BLaER1 (cell line): ENCODE data around the gene ELMO1.

Experiments
- H3K27ac ChIP-seq: shearing (Covaris generic); formaldehyde crosslinking; 2 replicates; pipeline ENCODE4 v1.8.1; 2022
- H3K27me3 ChIP-seq: shearing (Covaris generic); formaldehyde crosslinking; 2 replicates; pipeline ENCODE4 v1.8.1; 2022
- H3K36me3 ChIP-seq: shearing (Covaris generic); formaldehyde crosslinking; 2 replicates; pipeline ENCODE4 v1.8.1; 2022
- H3K4me1 ChIP-seq: shearing (Covaris generic); formaldehyde crosslinking; 2 replicates; pipeline ENCODE4 v1.8.1; 2022
- H3K4me2 ChIP-seq: shearing (Covaris generic); formaldehyde crosslinking; 2 replicates; pipeline ENCODE4 v1.8.1; 2022
- H3K4me3 ChIP-seq: shearing (Covaris generic); formaldehyde crosslinking; 2 replicates; pipeline ENCODE4 v1.8.1; 2022
- H3K9ac ChIP-seq: shearing (Covaris generic); formaldehyde crosslinking; 2 replicates; pipeline ENCODE4 v1.8.1; 2022
- H3K9me3 ChIP-seq: shearing (Covaris generic); formaldehyde crosslinking; 2 replicates; pipeline ENCODE4 v1.8.1; 2022
- H4K20me1 ChIP-seq: shearing (Covaris generic); formaldehyde crosslinking; 2 replicates; pipeline ENCODE4 v1.8.1; 2022
- Cebpa-rat ChIP-seq: shearing (Covaris generic); IDR thresholded peaks from 2 replicates; pipeline ENCODE4 v1.8.1; 2022

ELMO1 gene

DNA sequence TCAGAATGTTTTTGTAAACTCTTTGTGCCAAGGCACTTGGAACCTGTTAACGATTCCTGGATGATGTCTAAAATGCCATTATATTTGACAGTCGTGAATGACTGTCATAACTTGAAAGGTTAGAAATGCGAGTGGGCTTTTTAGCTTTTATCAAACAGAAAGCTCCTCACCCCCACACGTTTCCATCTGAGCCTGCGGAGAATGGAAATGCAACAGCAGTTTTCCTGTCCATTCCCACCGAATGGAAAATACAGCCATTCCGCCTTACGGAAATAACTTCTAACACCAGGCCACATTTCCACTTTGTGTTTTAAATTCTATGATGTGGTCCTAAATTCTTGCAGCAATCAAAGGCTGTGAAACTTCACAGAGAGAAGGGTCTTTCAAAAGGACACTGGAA is 83.8 kb downstream of the ELMO1 start:
- H3K27me3 ChIP-seq = no peaks in the 10 kb centered on the region
- no peaks in the 10 kb centered on the region for H3K9me3 ChIP-seq
- H3K27ac ChIP-seq = no peak overlapping the region
- H3K36me3 ChIP-seq = no peaks in the 10 kb centered on the region
- H3K9ac ChIP-seq = no peak overlapping the region
- no peaks in the 10 kb centered on the region for H3K4me1 ChIP-seq
- H3K4me2 ChIP-seq = no peak overlapping the region
- no peak overlapping the region for H3K4me3 ChIP-seq
- no peaks in the 10 kb centered on the region; the same call in 1 of the 2 replicates for H4K20me1 ChIP-seq
- TF ChIP-seq Cebpa-rat = no peak

DNA sequence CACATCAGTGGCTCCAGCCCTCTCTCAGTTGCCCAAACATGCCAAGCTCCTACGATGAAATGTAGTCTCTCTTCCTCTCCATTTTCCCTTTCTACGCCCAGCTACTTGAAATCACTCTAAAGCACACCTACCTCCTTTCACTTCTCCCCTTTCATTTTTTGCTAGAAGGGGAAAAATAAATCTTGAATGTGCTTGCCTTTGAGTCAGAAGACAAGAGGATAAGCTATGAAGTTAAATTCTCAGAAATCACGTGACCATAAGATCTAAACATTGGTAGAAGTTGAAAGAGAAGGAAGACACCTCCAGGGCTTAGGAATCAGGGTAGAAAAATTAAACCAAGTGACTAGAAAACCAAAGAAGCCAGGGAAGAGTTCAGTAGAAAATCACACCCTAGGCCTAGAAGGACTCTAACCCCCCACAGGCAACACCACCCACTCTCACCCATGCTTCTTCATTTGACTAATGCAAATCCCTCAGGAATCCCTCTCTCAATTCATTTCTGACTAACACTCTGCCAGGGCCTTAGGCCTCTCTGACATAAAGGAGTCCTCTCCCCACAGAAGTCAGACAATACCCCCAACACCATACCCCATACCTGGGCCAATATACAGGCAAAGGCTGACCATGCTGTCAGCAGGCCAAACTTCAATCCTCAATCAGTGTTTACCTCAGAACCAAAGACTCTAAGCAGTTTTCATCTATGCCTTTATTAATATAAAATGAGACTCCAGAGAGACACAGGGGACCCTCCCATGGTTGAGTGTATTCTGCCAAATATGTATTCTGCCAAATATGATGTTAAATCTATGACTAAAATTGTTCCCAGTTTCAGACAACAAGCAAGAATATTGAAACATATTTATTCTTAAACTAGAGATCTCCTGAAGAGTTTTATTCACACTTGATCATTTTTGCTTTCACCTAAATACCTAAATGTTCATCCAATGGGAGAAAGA is 84.8 kb downstream of the ELMO1 start:
- TF ChIP-seq Cebpa-rat = no peak
- H3K27ac ChIP-seq = no peak overlapping the region
- no peaks in the 10 kb centered on the region for H3K4me1 ChIP-seq
- H3K4me2 ChIP-seq = no peak overlapping the region
- H4K20me1 ChIP-seq = no peaks in the 10 kb centered on the region
- H3K9ac ChIP-seq = no peak overlapping the region
- no peaks in the 10 kb centered on the region for H3K9me3 ChIP-seq
- no peaks in the 10 kb centered on the region for H3K27me3 ChIP-seq
- H3K4me3 ChIP-seq = no peak overlapping the region
- no peaks in the 10 kb centered on the region for H3K36me3 ChIP-seq

DNA sequence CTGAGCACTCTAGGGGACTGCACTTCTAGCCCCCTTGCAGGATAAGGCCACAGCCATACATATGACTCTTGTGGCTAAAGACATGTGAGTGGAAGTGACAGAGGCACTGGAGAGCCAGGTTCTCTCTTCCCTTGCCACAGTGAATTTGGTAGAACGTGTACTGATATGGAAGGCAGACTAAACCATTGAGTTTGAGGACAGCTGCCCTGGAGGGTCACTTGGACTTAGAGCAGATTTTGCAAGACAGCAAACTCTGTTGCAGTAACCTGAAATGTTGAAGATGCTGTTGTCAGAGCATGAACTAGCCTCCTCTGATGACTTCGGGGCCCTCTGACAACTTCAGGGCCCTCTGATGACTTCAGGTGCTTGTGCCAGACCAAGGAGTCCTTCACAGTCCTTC is 85.9 kb downstream of the ELMO1 start:
- Histone ChIP-seq H4K20me1 (no peaks in the 10 kb centered on the region), H3K4me2 (no peak overlapping the region), H3K9ac (no peak overlapping the region), H3K4me3 (no peak overlapping the region), H3K4me1 (no peaks in the 10 kb centered on the region), H3K27me3 (no peaks in the 10 kb centered on the region), H3K36me3 (no peaks in the 10 kb centered on the region), H3K9me3 (no peaks in the 10 kb centered on the region), H3K27ac (no peak overlapping the region)
- TF ChIP-seq Cebpa-rat = no peak

DNA sequence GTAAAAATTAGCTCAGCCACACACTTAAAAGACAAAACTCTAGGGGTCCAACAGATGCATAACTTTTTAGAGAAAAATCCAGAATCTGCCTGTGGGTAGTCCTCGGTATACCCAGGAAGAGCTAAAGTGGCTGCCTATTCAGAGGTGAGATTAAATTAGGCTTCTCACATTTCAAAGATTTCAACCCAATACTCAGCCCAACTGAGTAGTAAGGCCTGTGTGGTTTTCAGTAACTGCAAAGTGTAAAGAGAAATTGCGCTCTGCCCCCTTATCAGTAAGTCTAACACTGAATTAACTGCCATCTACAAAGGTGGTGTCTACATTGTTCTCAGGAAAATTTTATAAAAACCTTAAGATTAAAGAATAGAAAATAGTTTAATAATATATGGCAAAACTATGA is 88.2 kb downstream of the ELMO1 start:
- H3K36me3 ChIP-seq = no peaks in the 10 kb centered on the region
- H3K27me3 ChIP-seq = no peaks in the 10 kb centered on the region
- no peak overlapping the region for H3K4me2 ChIP-seq
- H4K20me1 ChIP-seq = no peaks in the 10 kb centered on the region
- no peak overlapping the region for H3K4me3 ChIP-seq
- H3K9me3 ChIP-seq = no peaks in the 10 kb centered on the region
- TF ChIP-seq Cebpa-rat = no peak
- no peak overlapping the region for H3K9ac ChIP-seq
- H3K27ac ChIP-seq = no peak overlapping the region
- peaks cover 4% of the 10 kb centered on the region for H3K4me1 ChIP-seq

DNA sequence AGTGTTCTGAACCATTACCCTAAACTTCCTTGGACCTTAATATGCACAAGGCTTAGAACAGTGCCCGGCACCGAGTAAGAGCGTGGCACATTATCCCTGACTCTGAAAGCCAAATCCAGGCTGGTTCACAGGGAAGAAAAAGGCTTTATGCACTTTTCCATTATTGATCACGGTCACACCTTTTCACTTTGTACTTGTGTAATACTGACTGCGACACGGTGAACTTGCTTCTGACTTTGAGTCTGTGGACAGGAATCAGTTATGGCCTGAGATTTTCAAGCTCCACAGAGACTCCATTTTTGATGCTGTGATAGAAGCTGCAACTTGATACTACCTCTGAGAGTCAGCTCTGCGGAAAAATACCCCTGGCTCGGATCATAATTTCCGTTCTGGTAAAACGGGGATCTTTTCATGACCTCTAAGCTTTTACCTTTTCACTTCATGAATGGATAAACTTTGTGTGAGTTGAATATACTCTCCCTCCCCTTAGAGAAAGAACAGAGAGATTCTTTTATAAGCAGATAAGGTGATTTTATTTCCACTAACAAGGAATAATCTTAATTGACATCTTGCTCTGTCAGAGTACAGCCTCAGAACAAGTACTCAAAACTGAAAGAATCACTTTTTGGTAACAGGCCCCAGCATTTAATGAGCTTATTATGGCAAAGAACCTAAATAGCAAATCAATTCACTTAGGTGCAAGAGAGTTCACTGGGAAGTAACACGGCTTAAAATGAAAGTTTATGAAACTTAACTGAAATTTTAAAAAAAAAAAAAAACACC is 88.8 kb downstream of the ELMO1 start:
- Histone ChIP-seq H3K27ac (no peak overlapping the region), H3K27me3 (no peaks in the 10 kb centered on the region), H3K9ac (no peak overlapping the region), H3K4me1 (peaks cover 10% of the 10 kb centered on the region), H3K36me3 (no peaks in the 10 kb centered on the region), H3K4me3 (no peak overlapping the region), H3K4me2 (no peak overlapping the region), H3K9me3 (no peaks in the 10 kb centered on the region), H4K20me1 (no peaks in the 10 kb centered on the region)
- no peak for TF ChIP-seq Cebpa-rat

DNA sequence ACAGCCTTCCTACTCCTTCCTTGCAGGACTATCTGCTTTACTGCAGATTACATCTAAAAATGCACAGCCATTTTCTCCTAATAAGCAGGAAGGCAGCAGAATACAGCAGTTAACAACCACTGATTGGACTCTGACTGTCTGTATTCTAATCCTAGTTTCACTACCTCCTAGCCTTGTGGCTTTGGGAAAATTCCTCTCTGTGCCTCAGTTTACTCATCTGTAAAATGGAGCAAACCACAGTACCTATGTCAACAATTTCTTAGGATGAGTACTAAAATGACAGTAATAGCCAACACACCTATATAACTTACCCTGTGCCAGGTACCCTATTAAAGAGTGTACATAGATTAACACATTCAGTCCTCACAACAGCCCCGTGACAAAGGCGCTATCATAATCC is 89.5 kb downstream of the ELMO1 start:
- Histone ChIP-seq H3K4me3 (no peak overlapping the region), H3K27me3 (no peaks in the 10 kb centered on the region), H3K4me2 (no peak overlapping the region), H3K36me3 (no peaks in the 10 kb centered on the region), H4K20me1 (no peaks in the 10 kb centered on the region), H3K27ac (no peak overlapping the region), H3K9ac (no peak overlapping the region), H3K9me3 (no peaks in the 10 kb centered on the region), H3K4me1 (peaks cover 17% of the 10 kb centered on the region)
- TF ChIP-seq Cebpa-rat = no peak

DNA sequence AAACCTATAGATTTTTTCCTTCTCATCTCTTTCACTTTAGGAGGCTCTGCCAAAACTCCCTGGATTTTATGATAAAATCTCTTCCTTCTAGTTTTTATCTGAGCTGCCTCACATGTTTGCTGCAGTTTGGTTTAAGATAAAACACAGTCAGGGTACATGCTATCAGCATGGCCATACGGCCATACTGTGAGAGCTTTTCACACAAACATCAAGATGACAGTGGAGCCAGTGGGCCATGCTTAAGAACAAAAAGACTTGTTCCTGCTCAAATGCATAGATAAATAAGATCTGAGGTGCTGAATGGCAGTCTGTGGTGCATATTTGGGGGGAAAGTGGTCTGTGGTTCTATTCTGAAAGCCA is 91.0 kb downstream of the ELMO1 start:
- Histone ChIP-seq H3K4me1 (peaks cover 33% of the 10 kb centered on the region), H3K4me2 (no peak overlapping the region), H3K36me3 (no peaks in the 10 kb centered on the region), H3K4me3 (no peak overlapping the region), H4K20me1 (no peaks in the 10 kb centered on the region), H3K9me3 (no peaks in the 10 kb centered on the region), H3K27ac (no peak overlapping the region), H3K27me3 (no peaks in the 10 kb centered on the region), H3K9ac (no peak overlapping the region)
- no peak for TF ChIP-seq Cebpa-rat

DNA sequence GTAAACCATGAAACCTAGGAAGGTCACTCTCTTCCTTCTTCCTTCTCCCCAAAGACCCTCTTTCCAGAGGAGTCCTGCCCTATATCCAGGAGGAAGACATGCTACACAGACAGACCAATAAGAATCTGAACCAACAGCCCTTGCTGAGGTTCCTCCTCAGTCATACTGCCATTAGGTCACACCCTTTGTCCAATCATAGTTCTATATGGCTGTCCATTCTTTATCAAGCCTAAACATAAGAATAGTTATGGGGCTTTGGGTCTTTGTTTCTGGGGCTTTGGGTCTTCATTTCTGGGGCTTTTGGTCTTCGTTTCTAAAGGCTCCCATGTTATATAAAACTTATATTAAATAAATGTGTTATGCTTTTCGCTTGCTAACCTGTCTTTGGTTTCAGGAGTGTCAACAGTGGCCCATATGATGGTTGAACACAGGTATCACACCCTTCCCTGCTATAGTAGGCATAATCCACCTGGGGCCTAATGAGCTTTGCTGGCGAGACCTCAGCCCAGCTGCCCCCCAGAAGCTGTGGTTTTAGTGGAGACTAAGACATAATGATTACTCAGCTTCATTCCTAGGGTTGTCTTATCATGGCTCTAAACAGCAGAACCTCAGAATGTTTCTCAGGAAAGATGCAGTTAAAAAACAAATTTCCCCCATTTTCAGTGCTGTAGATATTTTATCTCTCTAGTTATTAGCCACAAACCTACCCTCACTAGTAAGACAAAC is 91.6 kb downstream of the ELMO1 start:
- peaks cover 38% of the 10 kb centered on the region for H3K4me1 ChIP-seq
- H3K4me2 ChIP-seq = no peak overlapping the region
- no peak for TF ChIP-seq Cebpa-rat
- no peaks in the 10 kb centered on the region for H3K9me3 ChIP-seq
- H3K27ac ChIP-seq = no peak overlapping the region
- no peak overlapping the region for H3K9ac ChIP-seq
- H3K4me3 ChIP-seq = no peak overlapping the region
- H3K27me3 ChIP-seq = no peaks in the 10 kb centered on the region
- H3K36me3 ChIP-seq = no peaks in the 10 kb centered on the region
- no peaks in the 10 kb centered on the region for H4K20me1 ChIP-seq

DNA sequence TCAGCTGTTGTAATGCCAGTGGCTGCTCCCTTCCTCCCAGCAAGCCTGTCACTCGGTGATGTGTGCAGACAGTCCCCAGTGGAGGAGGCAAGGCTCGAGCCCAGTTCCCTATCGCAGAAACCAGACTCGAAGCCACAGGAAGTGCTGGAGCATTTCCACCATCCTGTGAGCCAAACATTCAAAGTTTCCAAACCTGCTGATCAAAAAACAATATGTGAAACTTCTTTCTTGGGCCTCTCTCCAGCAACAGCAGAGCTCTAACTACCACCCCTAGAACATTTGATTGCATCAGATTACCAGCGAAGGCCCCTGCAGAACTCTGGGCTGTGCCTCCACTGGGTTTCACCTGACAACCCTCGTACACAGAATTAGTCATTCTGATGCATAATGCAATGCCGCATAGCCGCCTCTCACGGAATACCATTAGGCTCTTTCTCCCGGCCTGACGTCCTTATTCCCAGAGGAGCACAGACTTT is 94.0 kb downstream of the ELMO1 start:
- Histone ChIP-seq H4K20me1 (no peaks in the 10 kb centered on the region), H3K36me3 (no peaks in the 10 kb centered on the region), H3K4me3 (no peak overlapping the region), H3K27me3 (no peaks in the 10 kb centered on the region), H3K9me3 (no peaks in the 10 kb centered on the region), H3K4me1 (peaks cover 53% of the 10 kb centered on the region), H3K9ac (no peak overlapping the region), H3K27ac (peak overlapping the region; percentile 47; the same call in 1 of the 2 replicates), H3K4me2 (peak overlapping the region; percentile 82)
- TF ChIP-seq Cebpa-rat = no peak
